H9 (cell line): Measurements from ENCODE around the gene THAP4. TPM values are rescaled to one million over a fixed set of nuclear protein-coding genes. Genes with fewer than 3 reads are reported as not detected.

Source experiments
- DNase-seq: peaks from one replicate; pipeline ENCODE4 v3.0.0-alpha.2; 2017
- H2AFZ ChIP-seq: one replicate; pipeline ENCODE4 v1.6.1; 2013; ENCODE audit warnings: mild to moderate bottlenecking, low read length, control low read depth, moderate library complexity
- H2AK5ac ChIP-seq: 2 replicates; pipeline ENCODE4 v1.6.1; 2013; ENCODE audit warnings: low read length, control low read depth, mixed read lengths; ENCODE audit not compliant: insufficient read length
- H2BK120ac ChIP-seq: one replicate; pipeline ENCODE4 v1.6.1; 2013; ENCODE audit warnings: low read depth, mild to moderate bottlenecking, low read length, control low read depth, inconsistent platforms; ENCODE audit not compliant: poor library complexity, severe bottlenecking
- H2BK12ac ChIP-seq: 2 replicates; pipeline ENCODE4 v1.6.1; 2013; ENCODE audit warnings: low read length, control low read depth, mixed read lengths, low read depth; ENCODE audit not compliant: insufficient read length
- H2BK15ac ChIP-seq: 2 replicates; pipeline ENCODE4 v1.6.1; 2013; ENCODE audit warnings: low read depth, low read length, control low read depth
- H2BK20ac ChIP-seq: one replicate; pipeline ENCODE4 v1.6.1; 2013; ENCODE audit warnings: low read depth, mild to moderate bottlenecking, low read length, control low read depth, inconsistent platforms; ENCODE audit not compliant: poor library complexity, severe bottlenecking
- H2BK5ac ChIP-seq: 2 replicates; pipeline ENCODE4 v1.6.1; 2013; ENCODE audit warnings: low read length, control low read depth, mixed read lengths; ENCODE audit not compliant: insufficient read length
- H3K14ac ChIP-seq: 2 replicates; pipeline ENCODE4 v1.6.1; 2013; ENCODE audit warnings: low read length, control low read depth; ENCODE audit not compliant: insufficient read depth
- H3K18ac ChIP-seq: 2 replicates; pipeline ENCODE4 v1.6.1; 2013; ENCODE audit warnings: low read depth, mild to moderate bottlenecking, mixed read lengths, low read length, control low read depth; ENCODE audit not compliant: insufficient read length
- H3K23ac ChIP-seq: 2 replicates; pipeline ENCODE4 v1.6.1; 2013; ENCODE audit warnings: low read length, control low read depth, mixed read lengths, low read depth; ENCODE audit not compliant: insufficient read length
- H3K23me2 ChIP-seq: 2 replicates; pipeline ENCODE4 v1.6.1; 2013; ENCODE audit warnings: low read depth, mild to moderate bottlenecking, mixed read lengths, low read length, control low read depth; ENCODE audit not compliant: insufficient read length, poor library complexity, severe bottlenecking
- H3K27ac ChIP-seq: 2 replicates; pipeline ENCODE4 v1.5.1; 2013; ENCODE audit warnings: low read length, control low read depth, mixed read lengths, low read depth; ENCODE audit not compliant: insufficient read length
- H3K27me3 ChIP-seq: 2 replicates; pipeline ENCODE4 v1.6.1; 2013; ENCODE audit warnings: low read length, control low read depth, inconsistent platforms; ENCODE audit not compliant: insufficient read depth
- H3K4ac ChIP-seq: 2 replicates; pipeline ENCODE4 v1.6.1; 2013; ENCODE audit warnings: low read depth, mild to moderate bottlenecking, control low read depth, inconsistent platforms, low read length, moderate library complexity
- H3K4me1 ChIP-seq: 2 replicates; pipeline ENCODE4 v1.6.1; 2013; ENCODE audit warnings: low read length, control low read depth, inconsistent platforms; ENCODE audit not compliant: insufficient read depth
- H3K4me2 ChIP-seq: 2 replicates; pipeline ENCODE4 v1.6.1; 2013; ENCODE audit warnings: low read length, control low read depth, mixed read lengths; ENCODE audit not compliant: insufficient read length, insufficient read depth
- H3K56ac ChIP-seq: 2 replicates; pipeline ENCODE4 v1.6.1; 2013; ENCODE audit warnings: low read depth, mild to moderate bottlenecking, mixed read lengths, low read length, control low read depth; ENCODE audit not compliant: insufficient read length
- H3K79me1 ChIP-seq: 2 replicates; pipeline ENCODE4 v1.6.1; 2013; ENCODE audit warnings: low read depth, mild to moderate bottlenecking, moderate library complexity, low read length, control low read depth, inconsistent platforms; ENCODE audit not compliant: insufficient read depth, poor library complexity, severe bottlenecking
- H3K79me2 ChIP-seq: 2 replicates; pipeline ENCODE4 v1.6.1; 2013; ENCODE audit warnings: low read length, control low read depth, inconsistent platforms; ENCODE audit not compliant: insufficient read depth
- H3K9ac ChIP-seq: 2 replicates; pipeline ENCODE4 v1.6.1; 2013; ENCODE audit warnings: low read length, control low read depth, mixed read lengths; ENCODE audit not compliant: insufficient read length; ENCODE audit errors: extremely low read depth
- H3K9me3 ChIP-seq: one replicate; pipeline ENCODE4 v1.6.1; 2013; ENCODE audit warnings: low read depth, low read length, inconsistent platforms; ENCODE audit not compliant: control insufficient read depth
- H3T11ph ChIP-seq: one replicate; pipeline ENCODE4 v1.6.1; 2013; ENCODE audit warnings: mild to moderate bottlenecking, low read length, control low read depth, inconsistent platforms
- H4K20me1 ChIP-seq: one replicate; pipeline ENCODE4 v1.6.1; 2013; ENCODE audit not compliant: control insufficient read depth, insufficient read length, insufficient read depth
- H4K5ac ChIP-seq: 2 replicates; pipeline ENCODE4 v1.6.1; 2013; ENCODE audit warnings: low read depth, mild to moderate bottlenecking, mixed read lengths, low read length, control low read depth; ENCODE audit not compliant: insufficient read length
- H4K8ac ChIP-seq: replicated peaks from 2 replicates; pipeline ENCODE4 v1.6.1; 2013; ENCODE audit warnings: low read length, control low read depth, mixed read lengths, low read depth; ENCODE audit not compliant: insufficient read length
- H4K91ac ChIP-seq: 2 replicates; pipeline ENCODE4 v1.6.1; 2013; ENCODE audit warnings: low read depth, mild to moderate bottlenecking, moderate library complexity, mixed read lengths, low read length, control low read depth; ENCODE audit not compliant: insufficient read length
- H3K27ac Mint-ChIP-seq, 3 experiments: 2 replicates in 2 of 3; 3 replicates in 1 of 3; pipeline ENCODE4 v1.8.0; 2020 to 2021; ENCODE audit warnings: mixed read lengths in 3 of 3, mild to moderate bottlenecking in 1 of 3, moderate library complexity in 1 of 3
- H3K27me3 Mint-ChIP-seq: 2 replicates; pipeline ENCODE4 v1.8.0; 2021; ENCODE audit warnings: low read depth, mild to moderate bottlenecking, moderate library complexity, mixed read lengths
- H3K36me3 Mint-ChIP-seq, 3 experiments: 2 replicates in 2 of 3; 3 replicates in 1 of 3; pipeline ENCODE4 v1.8.0; 2020 to 2021; ENCODE audit warnings: low read depth in 3 of 3, mixed read lengths in 3 of 3; ENCODE audit not compliant: insufficient read depth in 1 of 3
- H3K4me1 Mint-ChIP-seq, 2 experiments: 2 replicates each; pipeline ENCODE4 v1.8.0; 2020; ENCODE audit warnings: mixed read lengths in 2 of 2
- H3K4me3 Mint-ChIP-seq, 2 experiments: 2 replicates in 1 of 2; 3 replicates in 1 of 2; pipeline ENCODE4 v1.8.0; 2020 to 2021; ENCODE audit warnings: mild to moderate bottlenecking in 2 of 2, mixed read lengths in 2 of 2, moderate library complexity in 1 of 2
- H3K9me3 Mint-ChIP-seq, 2 experiments: 2 replicates in 1 of 2; 3 replicates in 1 of 2; pipeline ENCODE4 v1.8.0; 2020; ENCODE audit warnings: mild to moderate bottlenecking in 2 of 2, mixed read lengths in 2 of 2, moderate library complexity in 1 of 2
- WGBS: extraction: QIAGEN DNeasy Blood & Tissue Kit; methylation state at CpG from one replicate; pipeline ENCODE4 v1.1.7; 2013; ENCODE audit warnings: missing lambda C conversion rate, low lambda C conversion rate, mixed read lengths; ENCODE audit not compliant: insufficient read length; ENCODE audit errors: extremely low coverage; 5-methylcytosine and 5-hydroxymethylcytosine counted together
- total RNA-seq: library from RNA; stranded (reverse); gene quantifications from 2 replicates; pipeline ENCODE4 v1.2.1, GENCODE V29; 2021
- TF ChIP-seq, protein P1 (sequence below): fragments of 200-600 bp; sonication (generic); conservative IDR thresholded peaks from 3 replicates; pipeline ENCODE4 v1.8.0; 2021; ENCODE audit warnings: antibody characterized with exemption, mild to moderate bottlenecking

The THAP4 gene
- total RNA-seq, 1 experiment from 2014 or later, result 70.6 TPM

- 0 out of 7 replicates have a peak overlapping the region, but pooled peaks of 1 of the 3 experiments have one; percentile 48 for H3K27ac Mint-ChIP-seq
Observed at GRCh38 chr2:241671457-241672240, 34.7 kb upstream of the THAP4 start.

More at GRCh38 chr2:241671457-241672240, 34.7 kb upstream of the THAP4 start:
- Histone ChIP-seq H2BK5ac (no peak overlapping the region), H3K23ac (no peak overlapping the region), H3K56ac (no peak overlapping the region), H3K79me1 (no peaks in the 10 kb centered on the region), H3K23me2 (no peaks in the 10 kb centered on the region), H4K8ac (no peak overlapping the region), H2BK120ac (no peak overlapping the region), H2BK20ac (no peak overlapping the region), H3K18ac (no peak overlapping the region), H3K9me3 (no peaks in the 10 kb centered on the region), H3K27me3 (no peaks in the 10 kb centered on the region), H3K4me1 (no peaks in the 10 kb centered on the region), H3K14ac (no peak overlapping the region), H3K27ac (no peak overlapping the region), H2AFZ (no peak overlapping the region), H3K9ac (no peak overlapping the region), H3T11ph (no peak overlapping the region), H3K4me2 (no peak overlapping the region), H3K79me2 (no peaks in the 10 kb centered on the region), H2BK12ac (no peak overlapping the region), H2BK15ac (no peak overlapping the region), H2AK5ac (no peak overlapping the region), H4K5ac (no peak overlapping the region), H4K91ac (no peak overlapping the region), H4K20me1 (no peaks in the 10 kb centered on the region), H3K4ac (no peak overlapping the region)
- TF ChIP-seq, protein P1, sequence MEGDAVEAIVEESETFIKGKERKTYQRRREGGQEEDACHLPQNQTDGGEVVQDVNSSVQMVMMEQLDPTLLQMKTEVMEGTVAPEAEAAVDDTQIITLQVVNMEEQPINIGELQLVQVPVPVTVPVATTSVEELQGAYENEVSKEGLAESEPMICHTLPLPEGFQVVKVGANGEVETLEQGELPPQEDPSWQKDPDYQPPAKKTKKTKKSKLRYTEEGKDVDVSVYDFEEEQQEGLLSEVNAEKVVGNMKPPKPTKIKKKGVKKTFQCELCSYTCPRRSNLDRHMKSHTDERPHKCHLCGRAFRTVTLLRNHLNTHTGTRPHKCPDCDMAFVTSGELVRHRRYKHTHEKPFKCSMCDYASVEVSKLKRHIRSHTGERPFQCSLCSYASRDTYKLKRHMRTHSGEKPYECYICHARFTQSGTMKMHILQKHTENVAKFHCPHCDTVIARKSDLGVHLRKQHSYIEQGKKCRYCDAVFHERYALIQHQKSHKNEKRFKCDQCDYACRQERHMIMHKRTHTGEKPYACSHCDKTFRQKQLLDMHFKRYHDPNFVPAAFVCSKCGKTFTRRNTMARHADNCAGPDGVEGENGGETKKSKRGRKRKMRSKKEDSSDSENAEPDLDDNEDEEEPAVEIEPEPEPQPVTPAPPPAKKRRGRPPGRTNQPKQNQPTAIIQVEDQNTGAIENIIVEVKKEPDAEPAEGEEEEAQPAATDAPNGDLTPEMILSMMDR, result no peak
- no CpG with 5 or more reads among the region's 31 CpGs for WGBS
- Mint-ChIP-seq H3K4me3 (no peak overlapping the region; a peak in 1 of 5 replicates), H3K27me3 (no peaks in the 10 kb centered on the region), H3K36me3 (peaks cover 12 to 77% (median 60%) of the 10 kb centered on the region in 3 experiments; a peak in 6 of 7 replicates), H3K9me3 (no peaks in the 10 kb centered on the region), H3K4me1 (peaks cover 0 to 2% of the 10 kb centered on the region in 2 experiments; a peak in 2 of 4 replicates)
- no peak for DNase-seq
